Activated naive CD4-positive, alpha-beta T cell treated with anti-CD3 and anti-CD28 coated beads, Interleukin-2, amount 10 ng/mL, durations not matched to agents 7 days and 5 days (primary cell): ENCODE results near the gene OAS3.

Source experiments
- CTCF ChIA-PET: fragments of 350-600 bp; sonication (Branson Sonifier 250); formaldehyde crosslinking; loops from one replicate; lab custom pipeline; 2021; ENCODE audit warnings: antibody characterized with exemption; lab: Charles Lee
- DNase-seq: peaks from one replicate; pipeline ENCODE4 v3.0.0-alpha.2; 2020
- H3K27ac Mint-ChIP-seq: one replicate; pipeline ENCODE4 v1.8.0; 2021; ENCODE audit warnings: mild to moderate bottlenecking, moderate library complexity, mixed read lengths
- H3K27me3 Mint-ChIP-seq: one replicate; pipeline ENCODE4 v1.8.0; 2021; ENCODE audit warnings: mild to moderate bottlenecking, mixed read lengths
- H3K36me3 Mint-ChIP-seq: one replicate; pipeline ENCODE4 v1.8.0; 2021; ENCODE audit warnings: mixed read lengths
- H3K4me1 Mint-ChIP-seq: one replicate; pipeline ENCODE4 v1.8.0; 2021; ENCODE audit warnings: mixed read lengths
- H3K4me3 Mint-ChIP-seq: one replicate; pipeline ENCODE4 v1.8.0; 2021; ENCODE audit warnings: mild to moderate bottlenecking, moderate library complexity, mixed read lengths
- H3K9me3 Mint-ChIP-seq: one replicate; pipeline ENCODE4 v1.8.0; 2021; ENCODE audit warnings: mixed read lengths

Gene OAS3, protein sequence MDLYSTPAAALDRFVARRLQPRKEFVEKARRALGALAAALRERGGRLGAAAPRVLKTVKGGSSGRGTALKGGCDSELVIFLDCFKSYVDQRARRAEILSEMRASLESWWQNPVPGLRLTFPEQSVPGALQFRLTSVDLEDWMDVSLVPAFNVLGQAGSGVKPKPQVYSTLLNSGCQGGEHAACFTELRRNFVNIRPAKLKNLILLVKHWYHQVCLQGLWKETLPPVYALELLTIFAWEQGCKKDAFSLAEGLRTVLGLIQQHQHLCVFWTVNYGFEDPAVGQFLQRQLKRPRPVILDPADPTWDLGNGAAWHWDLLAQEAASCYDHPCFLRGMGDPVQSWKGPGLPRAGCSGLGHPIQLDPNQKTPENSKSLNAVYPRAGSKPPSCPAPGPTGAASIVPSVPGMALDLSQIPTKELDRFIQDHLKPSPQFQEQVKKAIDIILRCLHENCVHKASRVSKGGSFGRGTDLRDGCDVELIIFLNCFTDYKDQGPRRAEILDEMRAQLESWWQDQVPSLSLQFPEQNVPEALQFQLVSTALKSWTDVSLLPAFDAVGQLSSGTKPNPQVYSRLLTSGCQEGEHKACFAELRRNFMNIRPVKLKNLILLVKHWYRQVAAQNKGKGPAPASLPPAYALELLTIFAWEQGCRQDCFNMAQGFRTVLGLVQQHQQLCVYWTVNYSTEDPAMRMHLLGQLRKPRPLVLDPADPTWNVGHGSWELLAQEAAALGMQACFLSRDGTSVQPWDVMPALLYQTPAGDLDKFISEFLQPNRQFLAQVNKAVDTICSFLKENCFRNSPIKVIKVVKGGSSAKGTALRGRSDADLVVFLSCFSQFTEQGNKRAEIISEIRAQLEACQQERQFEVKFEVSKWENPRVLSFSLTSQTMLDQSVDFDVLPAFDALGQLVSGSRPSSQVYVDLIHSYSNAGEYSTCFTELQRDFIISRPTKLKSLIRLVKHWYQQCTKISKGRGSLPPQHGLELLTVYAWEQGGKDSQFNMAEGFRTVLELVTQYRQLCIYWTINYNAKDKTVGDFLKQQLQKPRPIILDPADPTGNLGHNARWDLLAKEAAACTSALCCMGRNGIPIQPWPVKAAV

DNA sequence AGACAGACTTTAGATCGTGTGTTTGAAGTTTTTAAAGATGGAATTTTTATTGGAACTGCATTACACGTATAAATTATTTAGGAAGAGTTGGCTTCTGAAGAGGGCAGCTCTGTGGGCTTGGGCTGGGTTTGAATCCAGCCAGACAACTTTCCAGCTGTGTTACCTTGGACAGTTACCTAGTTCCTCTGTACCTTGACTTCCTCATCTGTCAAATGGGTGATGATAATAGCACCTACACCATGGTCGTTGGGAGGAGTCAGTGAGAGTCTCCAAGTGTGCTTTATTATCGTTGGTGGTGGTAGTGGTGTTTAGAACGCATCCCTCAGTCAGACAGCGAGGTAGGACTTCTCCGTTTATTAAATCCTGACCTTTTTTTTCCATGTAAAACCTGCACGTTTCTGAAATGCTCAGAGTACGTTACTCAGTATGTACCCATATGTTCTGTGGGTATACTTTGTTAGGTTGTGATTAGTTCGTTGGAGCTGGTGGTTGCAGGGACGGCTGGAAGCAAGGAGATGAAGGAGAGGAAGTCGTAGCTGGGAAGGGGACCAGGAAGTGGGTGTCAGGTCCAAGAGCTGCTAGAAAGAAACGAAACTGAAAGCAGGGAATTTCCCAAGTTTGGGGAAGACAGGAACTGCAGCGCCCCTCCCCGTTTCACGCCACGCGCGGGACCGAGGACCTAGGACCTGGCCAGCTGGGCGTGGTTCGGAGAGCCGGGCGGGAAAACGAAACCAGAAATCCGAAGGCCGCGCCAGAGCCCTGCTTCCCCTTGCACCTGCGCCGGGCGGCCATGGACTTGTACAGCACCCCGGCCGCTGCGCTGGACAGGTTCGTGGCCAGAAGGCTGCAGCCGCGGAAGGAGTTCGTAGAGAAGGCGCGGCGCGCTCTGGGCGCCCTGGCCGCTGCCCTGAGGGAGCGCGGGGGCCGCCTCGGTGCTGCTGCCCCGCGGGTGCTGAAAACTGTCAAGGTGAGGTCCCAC lies at the start of gene OAS3:
TSS of gene OAS3 (plus strand) at position 734 of the 979 bp plus-strand sequence. CDS start at position 791, 57 bp downstream.
- CTCF ChIA-PET, result interaction anchor here (0.6 to 1.7 kb wide), 7 partner anchors 13 to 55 kb away, joined by 3 to 7 read pairs (median 5); partner anchors contain the start of gene OAS2
- H3K36me3 Mint-ChIP-seq, result peaks cover 12% of the 10 kb centered on the region
- H3K9me3 Mint-ChIP-seq, result no peaks in the 10 kb centered on the region
- H3K27me3 Mint-ChIP-seq, result peaks cover 6% of the 10 kb centered on the region
- peak; percentile 85 for DNase-seq
- peaks cover 35% of the 10 kb centered on the region for H3K4me1 Mint-ChIP-seq
- peak within 1 kb of the TSS; percentile 78 for H3K4me3 Mint-ChIP-seq
- H3K27ac Mint-ChIP-seq, result peak within 1 kb of the TSS; percentile 86

DNA sequence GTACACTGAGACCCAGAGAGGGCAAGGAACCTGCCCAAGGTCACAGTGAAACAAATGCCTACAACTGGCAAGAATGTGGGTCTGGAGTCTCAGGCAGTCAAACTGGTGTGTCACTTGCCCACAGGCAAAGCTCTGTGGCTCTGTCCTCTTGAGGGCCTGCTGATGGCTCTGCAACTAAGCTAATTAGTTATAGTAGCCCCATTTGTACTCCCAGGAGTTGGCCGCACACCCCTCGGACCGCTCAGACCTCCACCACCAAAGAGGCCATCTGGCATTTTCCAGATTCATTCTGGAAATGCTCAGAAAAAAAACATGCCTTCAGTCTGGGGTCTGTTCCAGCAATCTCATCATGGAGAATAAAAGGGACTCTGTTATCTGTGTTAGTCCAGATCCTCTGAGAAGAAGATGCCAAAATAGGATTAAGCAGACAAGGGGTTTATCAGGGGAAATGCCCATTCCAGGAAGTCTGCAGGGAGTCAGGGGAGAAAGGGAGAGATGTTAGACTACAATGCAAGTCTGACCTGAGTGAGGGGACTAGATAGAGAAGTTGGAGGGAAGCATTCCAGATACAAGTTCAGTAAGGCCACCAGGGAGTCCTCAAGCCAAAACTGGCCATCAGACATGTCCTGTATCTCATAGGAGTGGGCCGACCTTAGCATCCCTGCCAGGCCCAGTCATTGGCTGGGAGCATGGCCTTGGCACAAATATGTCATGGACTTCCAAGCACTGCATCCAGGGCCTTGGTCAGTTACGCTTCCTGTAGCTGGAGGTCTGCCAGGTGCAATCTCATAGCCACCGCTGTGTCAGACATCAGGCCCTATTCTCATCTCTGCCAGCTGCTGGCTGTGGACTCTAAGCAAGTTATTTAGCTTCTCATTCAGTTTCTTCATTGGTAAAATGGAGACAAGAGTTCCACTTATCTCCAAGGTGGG lies 46.9 kb upstream of the OAS3 start:
- peaks cover 34% of the 10 kb centered on the region for H3K27me3 Mint-ChIP-seq
- CTCF ChIA-PET, result interaction anchor here (2.2 kb wide), 1 partner anchor 9 kb away, joined by 7 read pairs; no protein-coding TSS in a partner anchor
- H3K36me3 Mint-ChIP-seq, result no peaks in the 10 kb centered on the region
- H3K9me3 Mint-ChIP-seq, result no peaks in the 10 kb centered on the region
- no peaks in the 10 kb centered on the region for H3K4me1 Mint-ChIP-seq
- DNase-seq, result no peak
- H3K27ac Mint-ChIP-seq, result no peak overlapping the region
- H3K4me3 Mint-ChIP-seq, result no peak overlapping the region

DNA sequence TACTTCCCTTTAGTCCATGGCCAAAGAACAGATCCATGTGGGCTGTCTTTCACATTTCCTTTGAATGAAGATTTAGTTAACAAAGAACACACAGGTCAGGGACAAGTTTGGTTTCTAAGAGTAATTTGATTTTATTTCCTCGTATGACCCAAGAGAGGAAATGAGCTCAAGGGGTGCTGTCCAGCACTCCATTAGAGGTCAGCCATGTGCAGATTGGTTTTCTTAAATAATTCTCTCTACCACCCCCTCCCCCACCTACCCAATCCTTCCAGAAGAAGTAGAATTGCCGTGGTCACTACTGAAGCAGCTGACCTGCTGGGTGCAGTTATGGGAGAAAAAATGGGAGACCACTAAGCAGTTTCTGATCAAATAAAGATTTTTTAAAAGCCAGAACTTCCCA lies 45.4 kb upstream of the OAS3 start:
- Mint-ChIP-seq H3K27ac (no peak overlapping the region), H3K27me3 (peaks cover 45% of the 10 kb centered on the region), H3K4me3 (no peak overlapping the region), H3K4me1 (no peaks in the 10 kb centered on the region), H3K36me3 (no peaks in the 10 kb centered on the region), H3K9me3 (no peaks in the 10 kb centered on the region)
- CTCF ChIA-PET, result no interaction called here
- DNase-seq, result no peak

DNA sequence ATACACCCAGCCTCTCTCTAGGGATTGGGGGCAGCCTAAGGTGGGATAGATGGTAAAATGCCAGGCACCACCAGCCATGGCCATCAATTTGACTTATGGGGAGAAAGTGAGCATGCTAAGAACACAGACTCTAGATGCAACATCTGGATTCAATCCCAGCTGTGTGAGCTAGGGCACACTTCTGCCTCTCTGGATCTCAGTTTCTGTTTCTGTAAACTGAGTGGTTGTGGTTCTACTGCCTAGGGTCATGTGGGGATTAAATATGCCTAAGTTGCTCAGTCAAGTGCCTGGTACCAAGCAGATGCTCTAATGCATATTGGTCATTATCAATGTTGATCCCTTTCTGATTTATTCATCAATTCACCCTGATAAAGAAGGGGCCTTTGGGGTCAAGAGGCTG lies 44.1 kb upstream of the OAS3 start:
- CTCF ChIA-PET, result no interaction called here
- Mint-ChIP-seq H3K9me3 (no peaks in the 10 kb centered on the region), H3K27ac (no peak overlapping the region), H3K36me3 (no peaks in the 10 kb centered on the region), H3K4me1 (no peaks in the 10 kb centered on the region), H3K27me3 (peaks cover 47% of the 10 kb centered on the region), H3K4me3 (no peak overlapping the region)
- no peak for DNase-seq

DNA sequence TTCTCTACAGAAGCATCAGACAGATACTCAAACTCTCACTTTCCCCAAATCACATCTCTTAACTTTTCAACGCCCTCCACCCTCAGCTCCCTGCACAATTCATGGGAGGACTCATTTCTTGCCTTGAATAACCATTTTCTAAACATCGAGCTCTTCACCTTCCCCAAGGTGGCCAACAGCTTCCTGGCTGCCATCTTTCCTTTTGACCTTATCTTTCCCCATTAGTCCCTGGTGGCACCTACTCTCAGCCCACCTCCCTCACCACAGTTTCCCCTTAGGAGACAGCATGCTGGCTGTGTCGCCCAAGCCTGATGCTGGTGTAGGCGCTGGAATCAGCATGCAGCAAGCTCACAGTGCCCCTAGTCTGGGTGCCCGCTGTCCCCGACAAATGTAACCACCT lies 39.9 kb upstream of the OAS3 start:
- CTCF ChIA-PET, result interaction anchor here (3.8 kb wide), 1 partner anchor 95 kb away, joined by 40 read pairs; no protein-coding TSS in a partner anchor
- Mint-ChIP-seq H3K4me3 (no peak overlapping the region), H3K27me3 (peaks cover 32% of the 10 kb centered on the region), H3K9me3 (no peaks in the 10 kb centered on the region), H3K36me3 (no peaks in the 10 kb centered on the region), H3K27ac (no peak overlapping the region), H3K4me1 (peaks cover 24% of the 10 kb centered on the region)
- no peak for DNase-seq

DNA sequence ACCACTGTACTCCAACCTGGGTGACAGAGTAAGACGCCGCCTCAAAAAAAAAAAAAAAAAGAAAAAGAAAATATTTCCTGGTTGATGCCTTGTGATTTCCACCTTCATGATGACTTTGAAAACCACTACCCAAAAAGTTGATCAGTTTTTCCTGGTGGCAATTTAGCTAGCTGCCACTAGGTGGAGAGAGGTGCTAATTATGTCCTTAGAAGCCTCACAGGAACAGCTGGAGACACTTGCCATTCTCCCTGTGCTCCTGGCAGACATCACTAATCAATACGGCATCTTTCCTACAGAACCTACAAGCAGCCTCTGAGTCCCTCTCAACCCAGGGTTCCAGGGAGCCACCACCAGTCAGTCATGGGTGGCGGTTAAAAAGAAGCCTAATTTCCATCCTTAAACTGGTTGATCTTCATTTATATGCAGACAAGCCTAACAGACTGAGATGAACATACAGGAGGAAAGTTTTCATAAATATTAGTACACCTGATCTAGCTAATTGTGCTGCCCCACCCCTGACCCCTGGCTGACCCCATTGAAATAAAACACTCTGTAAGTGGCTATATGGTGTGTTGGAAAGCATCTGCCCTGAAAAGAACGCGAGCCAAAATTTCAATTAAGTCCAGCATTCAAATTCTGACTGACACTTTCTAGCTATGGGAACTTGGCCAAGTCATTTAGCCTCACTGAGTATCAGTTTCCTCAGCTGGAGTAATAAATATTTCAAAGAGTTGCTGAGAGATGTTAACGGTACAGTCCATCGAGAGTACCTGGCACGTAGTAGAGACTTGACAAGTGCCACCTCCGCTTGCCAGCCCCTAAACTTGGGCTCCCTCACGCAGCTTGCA lies 37.8 kb upstream of the OAS3 start:
- H3K4me1 Mint-ChIP-seq, result peaks cover 38% of the 10 kb centered on the region
- no peak overlapping the region for H3K4me3 Mint-ChIP-seq
- no peak overlapping the region for H3K27ac Mint-ChIP-seq
- peaks cover 29% of the 10 kb centered on the region for H3K27me3 Mint-ChIP-seq
- peak; percentile 57 for DNase-seq
- H3K9me3 Mint-ChIP-seq, result no peaks in the 10 kb centered on the region
- H3K36me3 Mint-ChIP-seq, result no peaks in the 10 kb centered on the region
- CTCF ChIA-PET, result interaction anchor here (0.7 to 3.8 kb wide), 20 partner anchors 9 to 274 kb away, joined by 3 to 40 read pairs (median 5); partner anchors contain the start of genes OAS2 and OAS3

DNA sequence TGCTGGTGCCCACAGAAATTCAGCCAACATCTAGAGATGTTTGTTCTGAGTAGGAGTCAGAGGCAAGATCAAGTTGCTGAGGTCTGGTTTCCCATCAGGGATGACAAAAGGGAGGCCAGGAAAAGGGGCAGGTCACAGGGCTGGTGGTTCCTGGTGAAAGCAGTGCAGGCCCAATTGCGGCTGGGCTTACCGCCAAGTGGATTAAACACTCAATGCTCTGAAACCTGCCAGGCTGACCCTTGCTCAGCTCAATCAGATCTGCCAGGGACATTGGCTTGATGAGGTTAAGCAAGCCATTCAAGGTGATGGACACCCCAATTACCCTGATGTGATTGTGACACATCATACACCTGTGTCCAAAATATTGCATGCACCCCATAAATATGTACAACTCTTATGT lies 37.0 kb upstream of the OAS3 start:
- peaks cover 45% of the 10 kb centered on the region for H3K4me1 Mint-ChIP-seq
- H3K36me3 Mint-ChIP-seq, result no peaks in the 10 kb centered on the region
- no peaks in the 10 kb centered on the region for H3K9me3 Mint-ChIP-seq
- H3K27ac Mint-ChIP-seq, result no peak overlapping the region
- H3K27me3 Mint-ChIP-seq, result peaks cover 29% of the 10 kb centered on the region
- CTCF ChIA-PET, result interaction anchor here (1.0 to 3.8 kb wide), 10 partner anchors 14 to 273 kb away, joined by 3 to 40 read pairs (median 6); partner anchors contain the start of genes OAS2 and OAS3
- H3K4me3 Mint-ChIP-seq, result no peak overlapping the region
- no peak for DNase-seq

DNA sequence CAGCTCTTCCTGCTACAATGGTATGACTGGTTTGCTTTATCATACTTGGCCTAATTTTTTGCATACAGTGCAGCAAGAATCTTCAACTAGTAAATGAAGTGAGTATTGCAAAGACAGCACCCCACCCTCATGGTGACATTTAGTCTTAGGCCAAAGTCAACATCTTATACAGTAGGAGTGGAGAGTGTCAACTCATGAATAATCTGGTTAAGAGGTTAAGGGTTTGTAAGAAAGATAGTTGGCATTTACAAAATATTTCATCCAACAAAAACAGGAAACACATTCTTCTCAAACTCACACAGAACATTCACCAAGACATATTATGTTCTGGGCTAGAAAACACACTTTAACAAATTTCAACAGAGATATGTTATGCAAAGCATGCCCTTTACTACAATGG lies 33.7 kb upstream of the OAS3 start:
- peaks cover 14% of the 10 kb centered on the region for H3K36me3 Mint-ChIP-seq
- no peak overlapping the region for H3K4me3 Mint-ChIP-seq
- H3K27me3 Mint-ChIP-seq, result no peaks in the 10 kb centered on the region
- no peak for DNase-seq
- H3K9me3 Mint-ChIP-seq, result no peaks in the 10 kb centered on the region
- H3K27ac Mint-ChIP-seq, result no peak overlapping the region
- CTCF ChIA-PET, result interaction anchor here (1.2 to 5.2 kb wide), 2 partner anchors 33 to 88 kb away, joined by 3 to 33 read pairs; no protein-coding TSS in a partner anchor
- H3K4me1 Mint-ChIP-seq, result peaks cover 77% of the 10 kb centered on the region

DNA sequence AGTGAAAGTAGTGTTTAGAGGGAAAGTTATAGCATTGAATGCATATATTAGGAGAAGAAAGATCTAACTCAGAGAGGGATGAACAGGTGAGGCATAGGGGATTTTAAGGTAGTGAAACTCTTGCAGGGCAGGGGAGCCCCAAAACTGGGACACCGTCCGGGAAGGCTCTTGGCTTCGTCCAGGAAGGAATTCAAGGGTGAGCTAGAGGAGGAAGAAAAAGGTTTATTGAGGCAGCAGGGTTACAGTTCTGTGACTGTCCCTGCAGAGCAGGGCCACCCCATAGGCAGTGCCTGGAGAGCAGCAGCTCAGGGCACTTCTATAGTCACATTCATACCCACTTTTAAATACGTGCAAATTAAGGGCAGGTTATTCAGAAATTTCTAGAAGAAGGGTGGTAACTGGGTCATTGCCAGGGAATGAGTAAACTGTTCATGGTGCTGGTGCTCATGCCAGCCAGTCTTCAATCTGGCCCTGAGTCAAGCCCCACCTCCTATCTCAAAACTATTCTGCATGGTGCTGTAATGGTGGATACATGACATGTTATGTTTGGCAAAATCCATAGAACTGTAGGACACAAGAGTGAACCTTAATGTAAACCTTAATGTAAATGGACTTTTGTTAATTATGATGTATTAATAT lies 32.7 kb upstream of the OAS3 start:
- no peak overlapping the region for H3K4me3 Mint-ChIP-seq
- peaks cover 23% of the 10 kb centered on the region for H3K36me3 Mint-ChIP-seq
- H3K27me3 Mint-ChIP-seq, result no peaks in the 10 kb centered on the region
- CTCF ChIA-PET, result interaction anchor here (0.9 to 5.2 kb wide), 2 partner anchors 87 to 143 kb away, joined by 3 to 33 read pairs; no protein-coding TSS in a partner anchor
- no peak for DNase-seq
- H3K4me1 Mint-ChIP-seq, result peaks cover 84% of the 10 kb centered on the region
- no peaks in the 10 kb centered on the region for H3K9me3 Mint-ChIP-seq
- H3K27ac Mint-ChIP-seq, result peak overlapping the region; percentile 55

DNA sequence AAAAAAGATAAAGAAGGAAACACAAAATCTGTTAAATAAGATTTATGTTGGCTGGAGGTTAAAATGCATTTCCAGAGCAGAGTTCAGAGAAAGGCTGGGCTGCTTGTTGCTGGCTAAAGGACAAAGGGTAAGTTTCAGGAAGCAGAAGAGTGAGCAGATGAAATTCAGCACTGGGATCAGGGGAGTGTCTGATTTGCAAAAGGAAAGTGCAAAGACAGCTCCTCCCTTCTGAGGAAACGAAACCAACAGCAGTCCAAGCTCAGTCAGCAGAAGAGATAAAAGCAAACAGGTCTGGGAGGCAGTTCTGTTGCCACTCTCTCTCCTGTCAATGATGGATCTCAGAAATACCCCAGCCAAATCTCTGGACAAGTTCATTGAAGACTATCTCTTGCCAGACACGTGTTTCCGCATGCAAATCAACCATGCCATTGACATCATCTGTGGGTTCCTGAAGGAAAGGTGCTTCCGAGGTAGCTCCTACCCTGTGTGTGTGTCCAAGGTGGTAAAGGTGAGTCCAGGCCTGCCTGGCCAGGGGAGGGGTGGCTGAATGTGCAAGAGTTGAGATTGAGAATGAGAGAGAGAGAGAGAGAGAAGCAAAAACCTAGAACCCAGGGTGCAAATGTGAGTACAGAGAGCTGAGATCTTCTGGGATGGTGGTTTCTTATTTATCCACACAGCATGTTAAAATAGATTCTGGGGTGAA lies 31.4 kb upstream of the OAS3 start, which contains the start of gene OAS1:
TSS of gene OAS1 (plus strand) at position 251 of the 703 bp plus-strand sequence. CDS start at position 329, 78 bp downstream.
- peaks cover 84% of the 10 kb centered on the region for H3K4me1 Mint-ChIP-seq
- H3K9me3 Mint-ChIP-seq, result peaks cover 5% of the 10 kb centered on the region

More for the DNA sequence above, 31.4 kb upstream of the OAS3 start, which contains the start of gene OAS1:
- H3K4me3 Mint-ChIP-seq, result peak within 1 kb of the TSS; percentile 94
- peaks cover 36% of the 10 kb centered on the region for H3K36me3 Mint-ChIP-seq
- DNase-seq, result peak; percentile 58
- peak within 1 kb of the TSS; percentile 92 for H3K27ac Mint-ChIP-seq
- CTCF ChIA-PET, result interaction anchor here (0.9 to 5.2 kb wide), 3 partner anchors 25 to 86 kb away, joined by 3 to 33 read pairs (median 4); no protein-coding TSS in a partner anchor
- no peaks in the 10 kb centered on the region for H3K27me3 Mint-ChIP-seq
